HG03060 (cell line): Measurements from ENCODE around the gene PMIS2.
A peak's percentile ranks its signal among the peaks of the same experiment; 100 is the strongest.

Source experiments
- ATAC-seq: cut with Tn5 transposase; IDR thresholded peaks from one replicate; pipeline ENCODE4 v1.9.1; 2021; ENCODE audit warnings: low read depth, moderate number of reproducible peaks; ENCODE audit not compliant: unreplicated experiment

The PMIS2 gene

GRCh38 chr19:35623327-35624010 is 37.5 kb downstream of the PMIS2 start:
- ATAC-seq, result no peak

- ATAC-seq, result no peak
Observed at GRCh38 chr19:35628264-35628564, 42.2 kb downstream of the PMIS2 start.

DNA sequence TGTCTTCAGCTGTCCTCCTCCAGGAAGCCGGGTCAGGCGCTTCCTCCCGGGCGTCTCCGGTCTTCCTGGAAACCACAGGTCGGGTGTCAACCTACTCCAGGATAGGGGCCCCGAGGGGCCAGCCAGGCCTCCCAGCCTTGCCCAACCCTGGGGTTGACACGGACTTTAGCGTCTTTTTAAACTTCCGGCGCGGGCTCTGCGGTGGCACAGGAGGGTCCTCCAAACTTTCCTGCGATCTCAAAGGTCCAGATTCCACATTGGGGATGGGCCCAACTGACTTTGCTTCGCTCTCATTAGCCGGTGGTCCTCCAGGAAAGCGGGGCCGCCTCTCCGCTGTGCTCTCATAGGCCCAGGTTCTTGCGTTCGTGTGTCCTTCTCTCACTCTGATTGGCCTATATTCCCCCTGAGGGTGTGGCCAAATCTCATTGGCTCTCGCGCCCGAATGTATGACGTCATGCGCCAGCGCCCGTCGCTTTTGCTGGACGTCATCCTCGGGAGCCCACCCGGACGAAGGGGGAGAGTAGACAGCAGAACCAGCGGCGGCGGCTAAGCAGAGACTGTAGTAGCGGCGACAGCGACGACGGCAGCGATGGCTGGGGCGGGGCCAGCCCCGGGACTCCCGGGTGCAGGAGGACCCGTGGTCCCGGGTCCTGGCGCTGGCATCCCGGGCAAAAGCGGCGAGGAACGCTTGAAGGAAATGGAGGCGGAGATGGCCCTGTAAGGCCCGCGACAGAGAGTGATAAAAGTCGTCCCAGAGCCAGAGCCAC is 42.8 kb downstream of the PMIS2 start, which contains the start of gene RBM42:
TSS of gene RBM42 (plus strand) at position 472 of the 767 bp plus-strand sequence. CDS start at position 590, 118 bp downstream.
- ATAC-seq, result peak; percentile 94

- no peak for ATAC-seq
Observed at GRCh38 chr19:35629332-35629633, 43.3 kb downstream of the PMIS2 start.

DNA sequence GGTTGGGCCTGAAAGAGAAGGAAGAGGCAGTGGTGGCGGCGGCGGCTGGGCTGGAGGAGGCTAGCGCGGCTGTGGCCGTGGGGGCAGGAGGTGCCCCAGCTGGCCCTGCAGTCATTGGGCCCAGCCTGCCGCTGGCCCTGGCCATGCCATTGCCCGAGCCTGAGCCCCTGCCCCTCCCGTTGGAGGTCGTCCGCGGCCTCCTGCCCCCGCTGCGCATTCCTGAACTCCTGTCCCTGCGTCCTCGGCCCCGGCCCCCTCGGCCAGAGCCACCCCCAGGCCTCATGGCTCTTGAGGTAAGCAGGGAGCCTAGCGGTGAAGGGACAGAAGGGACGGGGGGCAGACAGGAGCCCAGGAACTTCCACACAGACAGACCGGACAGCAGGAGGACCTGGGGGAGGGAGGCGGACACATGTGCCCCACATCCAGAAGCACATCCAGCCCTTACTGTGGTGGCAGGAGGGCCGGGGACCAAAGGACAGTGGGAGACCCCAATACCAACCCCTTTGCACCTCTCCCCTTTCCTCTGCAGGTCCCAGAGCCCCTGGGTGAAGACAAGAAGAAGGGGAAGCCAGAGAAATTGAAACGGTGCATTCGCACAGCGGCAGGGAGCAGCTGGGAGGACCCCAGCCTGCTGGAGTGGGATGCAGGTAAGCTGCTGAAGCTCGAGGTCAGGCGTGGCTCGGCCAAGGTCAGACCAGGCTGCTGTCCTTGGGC is 47.9 kb downstream of the PMIS2 start:
- ATAC-seq, result no peak

GRCh38 chr19:35636651-35637050 is 50.7 kb downstream of the PMIS2 start:
- no peak for ATAC-seq
